DND-41 (cell line): Measurements from ENCODE around the gene RAPGEF1.
"Not testable (repeated sequence)": the region's sequence is repeated elsewhere in the genome, so short reads cannot be mapped to it uniquely, and the experiment has no call there.

Source experiments
- ATAC-seq: fragments of 200-7000 bp; cut with Tn5 transposase; 3 replicates; pipeline ENCODE4 v1.9.1; 2021; ENCODE audit warnings: low read depth; ENCODE audit not compliant: insufficient read depth
- DNase-seq: peaks from one replicate; pipeline ENCODE4 v3.0.0-alpha.2; 2020
- H2AFZ ChIP-seq: 2 replicates; pipeline ENCODE4 v1.6.0; 2012; ENCODE audit warnings: low read depth, low read length
- H3K27ac ChIP-seq: 2 replicates; pipeline ENCODE4 v1.5.1; 2012; ENCODE audit warnings: low read length, inconsistent platforms
- H3K27me3 ChIP-seq: fragments of 200-600 bp; sonication (generic); 2 replicates; pipeline ENCODE4 v1.6.0; 2012; ENCODE audit warnings: low read length, mild to moderate bottlenecking, inconsistent platforms; ENCODE audit not compliant: insufficient read depth, poor library complexity
- H3K36me3 ChIP-seq: 2 replicates; pipeline ENCODE4 v1.5.1; 2012; ENCODE audit warnings: low read length, inconsistent platforms; ENCODE audit not compliant: insufficient read depth
- H3K4me1 ChIP-seq: 2 replicates; pipeline ENCODE4 v1.5.1; 2012; ENCODE audit warnings: mild to moderate bottlenecking, low read length; ENCODE audit not compliant: insufficient read depth
- H3K4me2 ChIP-seq: 2 replicates; pipeline ENCODE4 v1.6.0; 2012; ENCODE audit warnings: mild to moderate bottlenecking, moderate library complexity, low read length, inconsistent platforms; ENCODE audit not compliant: insufficient read depth
- H3K4me3 ChIP-seq, 2 experiments: fragments of 200-600 bp in 1 of 2; shearing (Covaris generic) in 1 of 2; 2 replicates each; pipeline ENCODE4 v1.5.1; 2012 to 2016; ENCODE audit warnings: inconsistent platforms in 2 of 2, low read length in 2 of 2, mild to moderate bottlenecking in 2 of 2, low read depth in 1 of 2, moderate library complexity in 1 of 2
- H3K79me2 ChIP-seq: 2 replicates; pipeline ENCODE4 v1.6.0; 2012; ENCODE audit warnings: low read length, inconsistent platforms; ENCODE audit not compliant: insufficient read depth
- H3K9ac ChIP-seq: 2 replicates; pipeline ENCODE4 v1.6.0; 2012; ENCODE audit warnings: low read depth, mild to moderate bottlenecking, inconsistent platforms, low read length, moderate library complexity
- H3K9me3 ChIP-seq: 2 replicates; pipeline ENCODE4 v1.5.1; 2012; ENCODE audit warnings: low read length, moderate library complexity, mild to moderate bottlenecking, inconsistent platforms; ENCODE audit not compliant: insufficient read depth, severe bottlenecking
- H4K20me1 ChIP-seq: 2 replicates; pipeline ENCODE4 v1.6.0; 2012; ENCODE audit warnings: low read length; ENCODE audit not compliant: insufficient read depth
- EZH2 ChIP-seq: IDR thresholded peaks from 3 replicates; pipeline ENCODE4 v1.6.1; 2012; ENCODE audit warnings: borderline replicate concordance, low read depth, mild to moderate bottlenecking, moderate library complexity, low read length, inconsistent platforms; ENCODE audit not compliant: severe bottlenecking
- TF ChIP-seq, protein P1 (sequence below): IDR thresholded peaks from 2 replicates; pipeline ENCODE4 v1.5.1; 2012; ENCODE audit warnings: borderline replicate concordance, low read length, moderate library complexity, mild to moderate bottlenecking; ENCODE audit not compliant: poor library complexity, severe bottlenecking; ENCODE audit errors: extremely low read depth

Gene RAPGEF1

DNA sequence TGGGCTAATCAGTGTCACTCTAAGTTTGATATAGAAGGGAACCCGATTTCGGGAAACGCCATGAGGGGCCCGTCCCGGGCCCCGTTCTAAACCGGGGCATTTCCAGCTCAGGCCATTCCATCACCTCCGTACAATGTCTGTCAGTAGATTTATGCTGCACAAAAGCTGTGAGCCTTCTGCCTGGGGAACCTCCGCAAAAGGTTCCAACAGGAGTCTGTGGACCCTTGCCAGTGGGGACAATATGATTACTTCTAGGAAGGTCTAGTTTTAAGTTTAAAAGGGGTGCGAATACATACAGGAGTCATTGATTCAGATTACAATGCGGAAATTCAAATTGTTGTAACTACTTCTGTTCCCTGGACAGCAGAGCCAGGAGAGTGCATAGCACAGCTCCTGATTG is 57.6 kb downstream of the RAPGEF1 start:
- Histone ChIP-seq H3K27me3 (no peaks in the 10 kb centered on the region), H3K4me1 (peaks cover 8% of the 10 kb centered on the region), H2AFZ (no peak overlapping the region), H3K36me3 (no peaks in the 10 kb centered on the region), H3K27ac (no peak overlapping the region), H3K9ac (no peak overlapping the region), H4K20me1 (peaks cover 27% of the 10 kb centered on the region), H3K4me2 (no peak overlapping the region), H3K9me3 (no peaks in the 10 kb centered on the region), H3K79me2 (peaks cover 9% of the 10 kb centered on the region), H3K4me3 (no peak overlapping the region)
- no peak for TF ChIP-seq EZH2
- TF ChIP-seq, protein P1, sequence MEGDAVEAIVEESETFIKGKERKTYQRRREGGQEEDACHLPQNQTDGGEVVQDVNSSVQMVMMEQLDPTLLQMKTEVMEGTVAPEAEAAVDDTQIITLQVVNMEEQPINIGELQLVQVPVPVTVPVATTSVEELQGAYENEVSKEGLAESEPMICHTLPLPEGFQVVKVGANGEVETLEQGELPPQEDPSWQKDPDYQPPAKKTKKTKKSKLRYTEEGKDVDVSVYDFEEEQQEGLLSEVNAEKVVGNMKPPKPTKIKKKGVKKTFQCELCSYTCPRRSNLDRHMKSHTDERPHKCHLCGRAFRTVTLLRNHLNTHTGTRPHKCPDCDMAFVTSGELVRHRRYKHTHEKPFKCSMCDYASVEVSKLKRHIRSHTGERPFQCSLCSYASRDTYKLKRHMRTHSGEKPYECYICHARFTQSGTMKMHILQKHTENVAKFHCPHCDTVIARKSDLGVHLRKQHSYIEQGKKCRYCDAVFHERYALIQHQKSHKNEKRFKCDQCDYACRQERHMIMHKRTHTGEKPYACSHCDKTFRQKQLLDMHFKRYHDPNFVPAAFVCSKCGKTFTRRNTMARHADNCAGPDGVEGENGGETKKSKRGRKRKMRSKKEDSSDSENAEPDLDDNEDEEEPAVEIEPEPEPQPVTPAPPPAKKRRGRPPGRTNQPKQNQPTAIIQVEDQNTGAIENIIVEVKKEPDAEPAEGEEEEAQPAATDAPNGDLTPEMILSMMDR, result no peak
- no peak for DNase-seq
- no peak for ATAC-seq

DNA sequence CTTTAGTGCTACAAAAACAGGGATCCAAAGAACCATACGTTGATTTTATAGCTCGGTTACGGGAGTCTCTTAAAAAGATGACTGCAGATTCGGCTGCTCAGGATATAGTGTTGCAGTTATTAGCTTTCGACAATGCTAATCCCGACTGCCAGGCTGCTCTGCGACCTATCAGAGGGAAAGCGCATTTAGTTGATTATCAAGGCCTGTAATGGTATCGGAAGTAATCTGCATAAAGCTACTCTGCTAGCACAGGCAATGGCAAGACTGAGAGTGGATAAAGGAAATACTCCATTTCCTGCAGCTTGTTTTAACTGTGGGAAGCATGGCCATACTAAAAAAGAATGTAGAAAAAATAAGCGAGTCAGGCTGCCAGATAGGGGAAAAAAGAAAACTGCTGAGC is 58.0 kb downstream of the RAPGEF1 start:
- H3K36me3 ChIP-seq, result not testable (repeated sequence)

DNA sequence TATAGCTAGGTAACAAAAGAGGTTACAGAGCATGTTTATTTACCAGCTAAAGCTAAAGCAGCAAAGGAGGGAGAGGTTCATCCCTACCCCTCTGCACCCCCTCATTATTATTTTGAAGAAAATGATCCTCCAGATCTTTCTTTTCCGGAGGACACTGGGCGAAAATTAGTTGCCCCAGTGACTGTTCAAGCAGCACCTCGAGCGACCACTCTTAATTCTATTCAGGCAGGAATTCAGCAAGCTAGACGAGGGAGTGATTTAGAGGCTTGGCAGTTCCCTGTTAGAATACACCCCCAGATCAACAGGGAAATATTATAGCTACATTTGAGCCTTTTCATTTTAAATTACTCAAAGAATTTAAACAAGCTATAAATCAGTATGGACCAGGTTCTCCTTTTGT is 58.8 kb downstream of the RAPGEF1 start:
- ATAC-seq, H2AFZ ChIP-seq, H3K9me3 ChIP-seq, DNase-seq, H3K4me2 ChIP-seq, H3K9ac ChIP-seq, H3K36me3 ChIP-seq, H3K27me3 ChIP-seq, H3K27ac ChIP-seq, H3K4me3 ChIP-seq: not testable (repeated sequence)
- Histone ChIP-seq H4K20me1 (peaks cover 34% of the 10 kb centered on the region), H3K4me1 (peaks cover 13% of the 10 kb centered on the region), H3K79me2 (peaks cover 21% of the 10 kb centered on the region)

More for the DNA sequence above, 58.0 kb downstream of the RAPGEF1 start:
- not testable (repeated sequence) for H3K9ac ChIP-seq, H3K4me1 ChIP-seq, ATAC-seq, H2AFZ ChIP-seq, H3K9me3 ChIP-seq, H3K27ac ChIP-seq, DNase-seq, H3K27me3 ChIP-seq, H3K4me3 ChIP-seq, H3K4me2 ChIP-seq
- peaks cover 13% of the 10 kb centered on the region for H3K79me2 ChIP-seq
- H4K20me1 ChIP-seq, result peaks cover 30% of the 10 kb centered on the region

DNA sequence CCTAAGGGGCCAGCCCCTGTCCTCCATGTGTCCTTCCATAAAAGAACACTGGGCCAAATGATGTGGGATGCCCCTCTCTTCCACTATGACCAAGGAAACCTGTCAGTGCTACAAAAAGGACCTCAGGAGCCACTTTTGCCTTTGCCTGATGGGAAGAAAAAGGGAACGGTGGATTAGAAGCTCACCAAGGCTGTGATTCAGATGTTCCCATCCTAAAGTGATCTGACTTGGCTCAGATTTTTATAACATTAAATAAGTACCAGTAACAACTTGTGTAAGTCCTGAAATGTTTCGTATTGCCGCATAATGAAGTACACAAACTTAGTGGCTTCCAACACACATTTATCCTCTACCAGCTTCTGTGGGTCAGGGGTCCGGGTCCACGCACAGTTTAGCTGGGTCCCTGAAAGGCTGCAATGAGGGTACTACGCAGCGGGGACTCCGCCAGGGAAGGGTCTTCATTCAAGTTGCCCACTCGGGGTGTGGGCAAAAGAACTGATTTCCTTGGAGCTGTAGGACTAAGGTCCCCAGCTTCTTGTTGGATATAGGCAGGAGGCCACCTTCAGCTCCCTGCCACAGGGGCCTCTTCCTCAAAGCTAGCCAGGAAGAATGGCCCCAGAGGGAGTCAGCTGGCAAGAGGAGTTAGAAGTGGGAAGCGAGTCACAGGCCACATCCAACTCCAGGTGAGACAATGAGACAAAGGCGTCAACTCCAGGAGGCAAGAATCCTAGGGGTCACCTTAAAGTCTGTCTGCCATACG is 60.4 kb downstream of the RAPGEF1 start:
- Histone ChIP-seq H3K27me3 (no peaks in the 10 kb centered on the region), H3K4me1 (peaks cover 13% of the 10 kb centered on the region), H3K79me2 (peaks cover 33% of the 10 kb centered on the region), H3K9ac (no peak overlapping the region), H2AFZ (no peak overlapping the region), H3K9me3 (no peaks in the 10 kb centered on the region), H3K27ac (no peak overlapping the region), H3K4me2 (no peak overlapping the region), H3K36me3 (no peaks in the 10 kb centered on the region), H3K4me3 (no peak overlapping the region), H4K20me1 (peaks cover 50% of the 10 kb centered on the region)
- DNase-seq (no peak), ATAC-seq (no peak)
- TF ChIP-seq EZH2, result no peak
- TF ChIP-seq, protein P1, result no peak
